Measurements from ENCODE around the gene DUSP22. TPM values are rescaled to one million over a fixed set of nuclear protein-coding genes. Genes with fewer than 3 reads are reported as not detected.

The DUSP22 gene
- total RNA-seq, 2 donors from 2014 or later: 45.1 to 54.1 TPM

DNA sequence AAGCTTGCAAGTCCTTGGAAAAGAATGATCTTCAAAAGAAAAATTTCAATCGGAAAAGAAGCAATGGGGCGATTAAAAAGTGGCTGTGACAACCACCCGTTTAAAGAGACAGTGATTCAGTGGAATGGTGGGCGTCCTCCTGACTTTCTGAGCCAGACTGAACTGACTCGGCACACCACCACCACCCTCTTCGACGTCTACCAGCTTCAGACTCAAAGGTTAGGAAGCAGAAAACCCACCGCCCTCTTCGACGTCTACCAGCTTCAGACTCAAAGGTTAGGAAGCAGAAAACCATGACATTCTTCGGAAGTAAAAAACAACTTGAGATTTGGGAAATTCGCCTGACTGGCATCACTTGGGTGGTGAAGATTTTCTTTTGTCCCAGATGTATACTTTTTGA lies 71.0 kb downstream of the DUSP22 start:
- Histone ChIP-seq H3K9me3 (peaks cover 0 to 12% of the 10 kb centered on the region in 2 donors), H3K27me3 (no peaks in the 10 kb centered on the region), H3K36me3 (no peaks in the 10 kb centered on the region), H3K4me1 (no peaks in the 10 kb centered on the region), H3K27ac (no peak overlapping the region), H3K4me3 (no peak overlapping the region)
- TF ChIP-seq, protein P1, sequence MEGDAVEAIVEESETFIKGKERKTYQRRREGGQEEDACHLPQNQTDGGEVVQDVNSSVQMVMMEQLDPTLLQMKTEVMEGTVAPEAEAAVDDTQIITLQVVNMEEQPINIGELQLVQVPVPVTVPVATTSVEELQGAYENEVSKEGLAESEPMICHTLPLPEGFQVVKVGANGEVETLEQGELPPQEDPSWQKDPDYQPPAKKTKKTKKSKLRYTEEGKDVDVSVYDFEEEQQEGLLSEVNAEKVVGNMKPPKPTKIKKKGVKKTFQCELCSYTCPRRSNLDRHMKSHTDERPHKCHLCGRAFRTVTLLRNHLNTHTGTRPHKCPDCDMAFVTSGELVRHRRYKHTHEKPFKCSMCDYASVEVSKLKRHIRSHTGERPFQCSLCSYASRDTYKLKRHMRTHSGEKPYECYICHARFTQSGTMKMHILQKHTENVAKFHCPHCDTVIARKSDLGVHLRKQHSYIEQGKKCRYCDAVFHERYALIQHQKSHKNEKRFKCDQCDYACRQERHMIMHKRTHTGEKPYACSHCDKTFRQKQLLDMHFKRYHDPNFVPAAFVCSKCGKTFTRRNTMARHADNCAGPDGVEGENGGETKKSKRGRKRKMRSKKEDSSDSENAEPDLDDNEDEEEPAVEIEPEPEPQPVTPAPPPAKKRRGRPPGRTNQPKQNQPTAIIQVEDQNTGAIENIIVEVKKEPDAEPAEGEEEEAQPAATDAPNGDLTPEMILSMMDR (IDR thresholded peaks at IDR 0.05): no peak
- DNase-seq (ENCODE audit: low spot score): no peak

DNA sequence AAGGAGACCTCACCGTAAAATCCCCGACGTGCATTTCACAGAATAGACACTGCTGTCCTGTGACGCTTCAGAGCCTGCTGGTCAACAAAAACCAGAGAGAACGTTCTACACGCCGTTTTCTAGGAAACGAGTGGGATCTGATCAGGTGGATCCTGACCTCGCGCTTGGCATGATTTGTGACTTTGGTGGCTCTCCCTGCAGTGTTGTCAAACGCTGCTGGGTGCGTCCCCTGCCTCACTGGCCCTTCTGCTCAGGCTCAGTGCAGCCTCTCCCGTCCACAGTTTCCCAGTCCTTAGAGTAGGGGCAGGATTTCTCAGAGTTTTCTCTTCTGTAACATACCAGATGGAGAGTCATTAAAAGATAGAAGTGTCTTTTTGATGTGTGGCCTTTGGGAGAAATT lies 71.6 kb downstream of the DUSP22 start:
- H3K36me3 ChIP-seq: no peaks in the 10 kb centered on the region
- H3K4me1 ChIP-seq: no peaks in the 10 kb centered on the region
- no peak overlapping the region for H3K27ac ChIP-seq
- H3K9me3 ChIP-seq: peaks cover 0 to 12% of the 10 kb centered on the region in 2 donors
- H3K4me3 ChIP-seq: no peak overlapping the region
- TF ChIP-seq, protein P1 (IDR thresholded peaks at IDR 0.05): no peak
- no peak for DNase-seq (ENCODE audit: low spot score)
- H3K27me3 ChIP-seq: peaks cover 0 to 1% of the 10 kb centered on the region in 2 donors

DNA sequence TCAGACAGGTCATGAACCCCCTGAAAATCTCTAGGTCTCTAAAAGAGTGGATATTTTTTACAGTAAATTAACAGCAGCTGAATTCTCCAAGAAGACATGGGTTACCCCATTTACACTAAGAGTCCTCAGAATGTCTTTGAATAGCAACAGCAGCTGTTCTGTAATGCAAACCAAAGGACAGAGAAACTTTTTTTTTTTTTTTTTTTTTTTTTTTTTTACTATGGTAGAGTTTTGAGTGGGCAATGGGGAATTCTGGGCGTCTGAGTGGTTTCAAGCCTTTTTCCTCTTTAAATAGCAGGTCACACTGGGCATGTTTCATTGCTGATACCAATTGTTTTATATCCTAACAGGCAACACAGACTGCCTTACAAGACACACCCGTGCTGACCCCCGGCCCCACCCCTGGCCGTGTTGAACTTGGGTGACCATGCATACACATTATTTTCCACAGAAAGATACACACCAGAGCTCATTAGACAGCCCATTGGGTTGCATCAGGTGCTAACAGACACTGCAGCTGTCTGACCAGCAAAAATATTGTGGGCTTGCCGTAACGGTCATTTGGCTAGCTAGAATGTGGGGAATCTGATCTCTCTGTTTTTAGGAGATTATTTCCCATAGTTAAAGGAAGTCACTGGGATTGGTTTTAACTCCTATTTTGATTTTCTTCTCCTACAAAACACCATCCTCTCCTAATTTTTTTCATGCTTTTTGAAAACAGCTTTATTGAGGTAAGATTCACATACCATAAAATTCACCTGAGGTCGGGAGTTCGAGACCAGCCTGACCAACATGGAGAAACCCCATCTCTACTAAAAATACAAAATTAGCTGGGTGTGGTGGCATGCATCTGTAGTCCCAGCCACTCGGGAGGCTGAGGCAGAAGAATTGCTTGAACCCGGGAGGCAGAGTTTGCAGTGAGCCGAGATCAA lies 72.6 kb downstream of the DUSP22 start:
- H3K9me3 ChIP-seq: peaks cover 0 to 12% of the 10 kb centered on the region in 2 donors
- H3K4me3 ChIP-seq: no peak overlapping the region
- TF ChIP-seq, protein P1 (IDR thresholded peaks at IDR 0.05): no peak
- H3K4me1 ChIP-seq: no peaks in the 10 kb centered on the region
- DNase-seq (ENCODE audit: low spot score): no peak
- peaks cover 0 to 5% of the 10 kb centered on the region in 2 donors for H3K27me3 ChIP-seq
- no peaks in the 10 kb centered on the region for H3K36me3 ChIP-seq
- no peak overlapping the region for H3K27ac ChIP-seq

DNA sequence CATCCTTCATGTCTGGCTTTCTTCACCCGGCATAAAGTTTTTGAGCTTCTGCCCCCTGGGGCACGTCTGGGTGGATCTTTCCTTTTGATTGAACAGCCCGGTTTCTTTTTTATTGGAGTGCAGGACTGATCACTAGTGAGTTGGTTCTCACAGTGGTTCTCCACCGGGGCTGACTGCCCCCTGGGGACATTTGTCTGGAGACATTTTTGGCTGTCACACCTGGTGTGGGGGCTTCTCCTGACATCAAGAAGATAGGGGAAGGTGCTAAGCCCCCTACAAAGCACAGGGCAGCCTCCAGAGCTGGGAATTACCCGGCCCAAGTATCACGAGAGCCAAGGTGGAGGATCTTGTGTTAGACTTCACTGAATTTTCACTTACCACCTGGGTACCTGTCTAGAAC lies 73.5 kb downstream of the DUSP22 start:
- H3K27ac ChIP-seq: no peak overlapping the region
- no peaks in the 10 kb centered on the region for H3K4me1 ChIP-seq
- no peak overlapping the region for H3K4me3 ChIP-seq
- peaks cover 0 to 12% of the 10 kb centered on the region in 2 donors for H3K9me3 ChIP-seq
- TF ChIP-seq, protein P1 (IDR thresholded peaks at IDR 0.05): no peak
- DNase-seq (ENCODE audit: low spot score): no peak
- H3K36me3 ChIP-seq: no peaks in the 10 kb centered on the region
- H3K27me3 ChIP-seq: peaks cover 0 to 5% of the 10 kb centered on the region in 2 donors

DNA sequence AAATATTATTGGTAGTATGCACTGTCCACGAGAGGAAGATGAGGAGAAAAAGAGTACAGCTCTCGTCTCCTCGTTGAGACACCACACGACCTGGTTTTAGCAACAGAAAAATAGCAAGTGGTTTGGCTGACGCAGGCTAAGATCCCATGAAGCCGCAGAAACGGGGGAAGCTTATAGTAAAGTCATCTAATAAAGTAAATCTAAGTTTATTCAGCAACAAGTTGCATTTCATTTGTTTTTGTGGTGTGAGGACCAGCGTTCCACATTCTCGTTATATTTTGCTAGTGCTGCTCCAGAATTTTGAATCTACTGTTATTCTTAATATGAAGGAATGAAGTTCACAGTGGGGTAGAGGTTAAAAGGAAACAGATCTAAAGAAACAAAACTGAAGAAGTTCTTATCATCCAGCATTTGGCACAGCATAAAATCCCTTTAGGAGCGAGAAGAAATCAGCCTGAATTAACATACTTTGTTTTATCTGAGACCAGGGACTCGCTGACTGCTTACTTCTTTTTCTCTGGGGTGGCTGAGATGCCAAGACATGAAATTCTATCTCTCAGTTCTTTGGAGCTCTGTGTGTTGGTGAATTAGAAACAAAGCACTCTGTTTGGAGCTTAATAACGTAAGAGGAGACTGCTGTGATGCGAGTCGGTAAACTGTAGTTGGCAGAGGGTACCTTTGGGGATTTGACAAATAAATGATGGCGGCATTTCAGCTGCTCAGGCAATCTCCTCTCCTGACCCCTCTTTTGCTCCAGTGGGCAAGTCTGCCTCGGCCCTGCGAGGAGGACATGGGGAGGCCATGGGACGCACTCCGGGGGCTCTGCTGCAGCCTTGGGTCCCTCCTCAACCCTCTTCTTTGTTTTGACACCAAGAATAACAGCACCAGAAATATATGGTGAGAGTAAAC lies 74.4 kb downstream of the DUSP22 start:
- H3K27ac ChIP-seq: no peak overlapping the region
- TF ChIP-seq, protein P1 (IDR thresholded peaks at IDR 0.05): no peak
- H3K9me3 ChIP-seq: peaks cover 0 to 12% of the 10 kb centered on the region in 2 donors
- H3K36me3 ChIP-seq: no peaks in the 10 kb centered on the region
- peaks cover 0 to 5% of the 10 kb centered on the region in 2 donors for H3K27me3 ChIP-seq
- H3K4me3 ChIP-seq: no peak overlapping the region
- no peak for DNase-seq (ENCODE audit: low spot score)
- no peaks in the 10 kb centered on the region for H3K4me1 ChIP-seq
